HG02981 (cell line): ENCODE data around the gene SSTR4.

Source experiments
- ATAC-seq: cut with Tn5 transposase; IDR thresholded peaks from one replicate; pipeline ENCODE4 v1.9.1; 2021; ENCODE audit warnings: mild to moderate bottlenecking, moderate library complexity; ENCODE audit not compliant: unreplicated experiment

The SSTR4 gene

GRCh38 chr20:23063168-23063567 is 28.1 kb downstream of the SSTR4 start:
- ATAC-seq, result no peak

GRCh38 chr20:23063581-23063980 is 28.5 kb downstream of the SSTR4 start:
- no peak for ATAC-seq

- no peak for ATAC-seq
These were observed 30.4 kb downstream of the SSTR4 start for GRCh38 chr20:23065266-23066201.

- ATAC-seq, result no peak
These were observed 31.7 kb downstream of the SSTR4 start for GRCh38 chr20:23066772-23067171.

GRCh38 chr20:23068283-23068682 is 33.2 kb downstream of the SSTR4 start:
- no peak for ATAC-seq

GRCh38 chr20:23069108-23069507 is 34.0 kb downstream of the SSTR4 start:
- ATAC-seq, result no peak

GRCh38 chr20:23071398-23071797 is 36.3 kb downstream of the SSTR4 start:
- no peak for ATAC-seq

GRCh38 chr20:23071996-23072395 is 36.9 kb downstream of the SSTR4 start:
- ATAC-seq, result no peak

- no peak for ATAC-seq
These were observed 37.9 kb downstream of the SSTR4 start for GRCh38 chr20:23072892-23073586.

GRCh38 chr20:23074052-23074451 is 38.9 kb downstream of the SSTR4 start:
- no peak for ATAC-seq

- ATAC-seq, result no peak
These were observed 42.2 kb downstream of the SSTR4 start for GRCh38 chr20:23077277-23077676.

GRCh38 chr20:23078351-23079015 is 43.4 kb downstream of the SSTR4 start:
- ATAC-seq, result no peak

GRCh38 chr20:23079016-23079351 is 43.9 kb downstream of the SSTR4 start:
- no peak for ATAC-seq

GRCh38 chr20:23079926-23080325 is 44.8 kb downstream of the SSTR4 start:
- no peak for ATAC-seq

- no peak for ATAC-seq
These were observed 45.4 kb downstream of the SSTR4 start for GRCh38 chr20:23080521-23080920.

- no peak for ATAC-seq
These were observed 46.2 kb downstream of the SSTR4 start for GRCh38 chr20:23081263-23081819.

GRCh38 chr20:23082846-23083552 is 47.9 kb downstream of the SSTR4 start:
- ATAC-seq, result no peak

- ATAC-seq, result no peak
These were observed 48.6 kb downstream of the SSTR4 start for GRCh38 chr20:23083553-23084220.

- ATAC-seq, result no peak
These were observed 49.3 kb downstream of the SSTR4 start for GRCh38 chr20:23084282-23084844.

GRCh38 chr20:23084845-23085365 is 49.8 kb downstream of the SSTR4 start:
- ATAC-seq, result no peak
